WTC11 (cell line): Measurements from ENCODE around the gene RPUSD3. TPM values are rescaled to one million over a fixed set of nuclear protein-coding genes. Genes with fewer than 3 reads are reported as not detected.

Experiments used
- ATAC-seq: fragments of 200-7000 bp; cut with Tn5 transposase; 2 replicates; pipeline ENCODE4 v1.10.0; 2021; ENCODE audit warnings: mild to moderate bottlenecking, moderate library complexity
- CTCF ChIA-PET: fragments of 300-600 bp; sonication (Branson Sonifier 250); formaldehyde crosslinking; loops from one replicate; lab custom pipeline; 2021; ENCODE audit warnings: antibody characterized with exemption; lab: Charles Lee
- POLR2A ChIA-PET: fragments of 350-600 bp; sonication (Branson Sonifier 250); formaldehyde crosslinking; loops from one replicate; lab custom pipeline; 2021; ENCODE audit warnings: antibody characterized with exemption; lab: Charles Lee
- DNase-seq: peaks from one replicate; pipeline ENCODE4 v3.0.0; 2021; ENCODE audit warnings: low spot score
- H3K27ac Mint-ChIP-seq: 2 replicates; pipeline ENCODE4 v1.8.0; 2021; ENCODE audit warnings: mixed read lengths
- H3K27me3 Mint-ChIP-seq: 2 replicates; pipeline ENCODE4 v1.8.0; 2021; ENCODE audit warnings: low read depth, mild to moderate bottlenecking, moderate library complexity, mixed read lengths
- H3K36me3 Mint-ChIP-seq: 2 replicates; pipeline ENCODE4 v1.8.0; 2021; ENCODE audit warnings: mixed read lengths
- H3K4me1 Mint-ChIP-seq: 2 replicates; pipeline ENCODE4 v1.8.0; 2022; ENCODE audit warnings: mixed read lengths
- H3K4me3 Mint-ChIP-seq: 2 replicates; pipeline ENCODE4 v1.8.0; 2021; ENCODE audit warnings: mild to moderate bottlenecking, moderate library complexity, mixed read lengths
- H3K9me3 Mint-ChIP-seq: 2 replicates; pipeline ENCODE4 v1.8.0; 2021; ENCODE audit warnings: mixed read lengths
- ATF1 ChIP-seq: sonication (generic); formaldehyde crosslinking; IDR thresholded peaks from 2 replicates; pipeline ENCODE4 v1.8.1; 2023; ENCODE audit warnings: mild to moderate bottlenecking, moderate library complexity, missing genetic modification reagents
- ATF2 ChIP-seq: sonication (generic); formaldehyde crosslinking; IDR thresholded peaks from 2 replicates; pipeline ENCODE4 v1.8.1; 2022; ENCODE audit warnings: low read depth, missing genetic modification reagents, borderline replicate concordance
- CBFB ChIP-seq: sonication (generic); formaldehyde crosslinking; IDR thresholded peaks from 2 replicates; pipeline ENCODE4 v1.8.1; 2022; ENCODE audit warnings: mild to moderate bottlenecking, low read depth, missing genetic modification reagents
- CDX4 ChIP-seq: fragments of 250-450 bp; sonication (Bioruptor Pico); IDR thresholded peaks from 2 replicates; pipeline ENCODE4 v1.9.0; 2021; ENCODE audit warnings: moderate library complexity, mild to moderate bottlenecking, inconsistent platforms, borderline replicate concordance
- ERG ChIP-seq: fragments of 250-450 bp; sonication (Bioruptor Pico); IDR thresholded peaks from 2 replicates; pipeline ENCODE4 v1.8.0; 2021; ENCODE audit warnings: mild to moderate bottlenecking
- ETV6 ChIP-seq: sonication (generic); formaldehyde crosslinking; IDR thresholded peaks from 2 replicates; pipeline ENCODE4 v1.8.1; 2022; ENCODE audit warnings: mild to moderate bottlenecking, missing genetic modification reagents
- FOXP1 ChIP-seq: sonication (generic); formaldehyde crosslinking; IDR thresholded peaks from 2 replicates; pipeline ENCODE4 v1.8.0; 2022; ENCODE audit warnings: missing genetic modification reagents, mild to moderate bottlenecking, moderate library complexity, borderline replicate concordance
- FOXP4 ChIP-seq: sonication (generic); formaldehyde crosslinking; IDR thresholded peaks from 2 replicates; pipeline ENCODE4 v1.8.0; 2022; ENCODE audit warnings: mild to moderate bottlenecking, missing genetic modification reagents
- KAT7 ChIP-seq: sonication (generic); formaldehyde crosslinking; IDR thresholded peaks from 2 replicates; pipeline ENCODE4 v1.8.1; 2023; ENCODE audit warnings: missing genetic modification reagents, mild to moderate bottlenecking, borderline replicate concordance
- MXD4 ChIP-seq: fragments of 250-450 bp; sonication (Bioruptor Pico); IDR thresholded peaks from 2 replicates; pipeline ENCODE4 v1.8.0; 2021; ENCODE audit warnings: mild to moderate bottlenecking, moderate library complexity, borderline replicate concordance
- NR2C2 ChIP-seq: sonication (generic); formaldehyde crosslinking; IDR thresholded peaks from 2 replicates; pipeline ENCODE4 v1.8.0; 2022; ENCODE audit warnings: mild to moderate bottlenecking, missing genetic modification reagents
- SMAD3 ChIP-seq: sonication (generic); formaldehyde crosslinking; IDR thresholded peaks from 2 replicates; pipeline ENCODE4 v1.8.0; 2022; ENCODE audit warnings: missing genetic modification reagents, mild to moderate bottlenecking, borderline replicate concordance
- SP1 ChIP-seq: sonication (generic); formaldehyde crosslinking; conservative IDR thresholded peaks from 2 replicates; pipeline ENCODE4 v1.8.1; 2022; ENCODE audit warnings: missing genetic modification reagents
- USF2 ChIP-seq: sonication (generic); formaldehyde crosslinking; IDR thresholded peaks from 2 replicates; pipeline ENCODE4 v1.8.1; 2023; ENCODE audit warnings: mild to moderate bottlenecking, missing genetic modification reagents, moderate library complexity
- ZBTB43 ChIP-seq: sonication (generic); formaldehyde crosslinking; IDR thresholded peaks from 2 replicates; pipeline ENCODE4 v1.8.1; 2023; ENCODE audit warnings: mild to moderate bottlenecking, missing genetic modification reagents
- ZMAT4 ChIP-seq: fragments of 250-450 bp; sonication (Bioruptor Pico); IDR thresholded peaks from 2 replicates; pipeline ENCODE4 v1.9.0; 2021; ENCODE audit warnings: mild to moderate bottlenecking
- ZNF232 ChIP-seq: sonication (generic); formaldehyde crosslinking; IDR thresholded peaks from 2 replicates; pipeline ENCODE4 v1.8.0; 2022; ENCODE audit warnings: mild to moderate bottlenecking, missing genetic modification reagents
- ZNF423 ChIP-seq: fragments of 250-450 bp; sonication (Bioruptor Pico); IDR thresholded peaks from 2 replicates; pipeline ENCODE4 v2.1.2; 2022; ENCODE audit warnings: mild to moderate bottlenecking, moderate library complexity
- ZNF425 ChIP-seq: fragments of 250-450 bp; sonication (Bioruptor Pico); conservative IDR thresholded peaks from 2 replicates; pipeline ENCODE4 v1.9.0; 2021; ENCODE audit warnings: mild to moderate bottlenecking
- total RNA-seq: library from RNA; stranded (reverse); gene quantifications from 3 replicates; pipeline ENCODE4 v1.2.3, GENCODE V29; 2021

Gene RPUSD3
- total RNA-seq, 1 experiment from 2014 or later = 95.5 TPM

- H3K27ac Mint-ChIP-seq = no peak overlapping the region
- H3K4me3 Mint-ChIP-seq = no peak overlapping the region
- no peaks in the 10 kb centered on the region for H3K9me3 Mint-ChIP-seq
- ChIA-PET POLR2A (no interaction called here), CTCF (interaction anchor here (1.4 to 1.8 kb wide), 2 partner anchors 119 to 133 kb away, joined by 4 to 7 read pairs; no protein-coding TSS in a partner anchor)
- peaks cover 23% of the 10 kb centered on the region for H3K4me1 Mint-ChIP-seq
- TF ChIP-seq USF2 (CRISPR knock-in tag) = no peak
- TF ChIP-seq ZMAT4 (CRISPR knock-in tag) = no peak
- no peak for TF ChIP-seq ZBTB43 (CRISPR knock-in tag)
- no peak for TF ChIP-seq ZNF425 (CRISPR knock-in tag)
- no peak for TF ChIP-seq CDX4 (CRISPR knock-in tag)
- no peak for TF ChIP-seq ZNF423 (CRISPR knock-in tag)
- no peak for TF ChIP-seq ATF2 (CRISPR knock-in tag)
- TF ChIP-seq MXD4 (CRISPR knock-in tag) = no peak
- no peak for TF ChIP-seq SMAD3 (CRISPR knock-in tag)
- TF ChIP-seq FOXP4 (CRISPR knock-in tag) = no peak
- TF ChIP-seq FOXP1 (CRISPR knock-in tag) = no peak
- no peak for TF ChIP-seq ETV6 (CRISPR knock-in tag)
- no peak for TF ChIP-seq SP1 (CRISPR knock-in tag)
- TF ChIP-seq ATF1 = no peak
- TF ChIP-seq KAT7 (CRISPR knock-in tag) = no peak
- no peak for TF ChIP-seq ERG (CRISPR knock-in tag)
- TF ChIP-seq ZNF232 (CRISPR knock-in tag) = no peak
- no peak for TF ChIP-seq NR2C2 (CRISPR knock-in tag)
- TF ChIP-seq CBFB (CRISPR knock-in tag) = no peak
- no peak for DNase-seq
- peaks cover 17% of the 10 kb centered on the region for H3K27me3 Mint-ChIP-seq
- H3K36me3 Mint-ChIP-seq = no peaks in the 10 kb centered on the region
- no peak for ATAC-seq
Observed at GRCh38 chr3:9812870-9813483, 30.8 kb downstream of the RPUSD3 start.
